ENCODE data around the gene KCTD8.

GRCh38 chr4:44479731-44480130 is 31.1 kb upstream of the KCTD8 start:
- TF ChIP-seq GATA3 (IDR thresholded peaks at IDR 0.05; ENCODE audit: low read depth, low read length): no peak
- TF ChIP-seq GATA2 (IDR thresholded peaks at IDR 0.05; ENCODE audit: low read depth, low read length): no peak

Measured in SH-SY5Y (cell line).